Upper lobe of left lung (tissue), 4 donors: Measurements from ENCODE around the gene EIPR1.

Experiments used
- EP300 ChIP-seq, 4 donors: sonication (generic); formaldehyde crosslinking; IDR thresholded peaks; one replicate each; pipeline ENCODE4 v1.5.1; 2017; ENCODE audit warnings: antibody characterized with exemption in 4 of 4, control low read depth in 2 of 4
- POLR2A ChIP-seq, 4 donors: fragments of 450-650 bp; IDR thresholded peaks; one replicate each; pipeline ENCODE4 v1.5.1; 2016 to 2017; ENCODE audit warnings: antibody characterized with exemption in 4 of 4, mild to moderate bottlenecking in 2 of 4
- TF ChIP-seq, protein P1 (sequence below), 6 experiments: fragments of 450-650 bp in 4 of 6; fragments of 200-600 bp in 2 of 6; sonication (generic) in 2 of 6; IDR thresholded peaks; one replicate each; pipeline ENCODE4 v1.5.1; 2016 to 2019; ENCODE audit warnings: antibody characterized with exemption in 6 of 6

DNA sequence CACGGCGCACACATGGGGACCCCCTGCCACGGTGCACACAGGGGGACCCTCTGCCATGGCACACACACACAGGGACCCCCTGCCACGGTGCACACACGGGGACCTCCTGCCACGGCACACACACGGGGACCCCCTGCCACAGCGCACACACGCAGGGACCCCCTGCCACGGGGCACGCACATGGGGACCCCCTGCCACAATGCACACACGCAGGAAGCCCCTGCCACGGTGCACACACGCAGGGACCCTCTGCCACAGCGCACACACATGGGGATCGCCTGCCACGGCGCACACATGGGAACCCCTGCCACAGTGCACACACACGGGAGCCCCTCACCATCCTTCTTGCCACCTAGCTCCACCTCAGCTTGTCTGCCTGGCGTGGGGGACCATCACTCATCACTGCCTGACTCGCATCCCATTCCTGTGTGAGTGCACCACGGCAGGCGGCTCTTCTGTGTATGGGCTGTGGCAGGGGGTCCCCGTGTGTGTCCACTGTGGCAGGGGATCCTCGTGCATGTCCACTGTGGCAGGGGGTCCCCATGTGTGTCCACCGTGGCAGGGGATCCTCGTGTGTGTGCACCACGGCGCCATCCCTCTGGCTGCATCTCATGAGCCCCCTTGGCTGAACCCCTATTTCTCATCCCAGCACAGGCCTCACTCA lies 206.7 kb downstream of the EIPR1 start:
- TF ChIP-seq, protein P1, sequence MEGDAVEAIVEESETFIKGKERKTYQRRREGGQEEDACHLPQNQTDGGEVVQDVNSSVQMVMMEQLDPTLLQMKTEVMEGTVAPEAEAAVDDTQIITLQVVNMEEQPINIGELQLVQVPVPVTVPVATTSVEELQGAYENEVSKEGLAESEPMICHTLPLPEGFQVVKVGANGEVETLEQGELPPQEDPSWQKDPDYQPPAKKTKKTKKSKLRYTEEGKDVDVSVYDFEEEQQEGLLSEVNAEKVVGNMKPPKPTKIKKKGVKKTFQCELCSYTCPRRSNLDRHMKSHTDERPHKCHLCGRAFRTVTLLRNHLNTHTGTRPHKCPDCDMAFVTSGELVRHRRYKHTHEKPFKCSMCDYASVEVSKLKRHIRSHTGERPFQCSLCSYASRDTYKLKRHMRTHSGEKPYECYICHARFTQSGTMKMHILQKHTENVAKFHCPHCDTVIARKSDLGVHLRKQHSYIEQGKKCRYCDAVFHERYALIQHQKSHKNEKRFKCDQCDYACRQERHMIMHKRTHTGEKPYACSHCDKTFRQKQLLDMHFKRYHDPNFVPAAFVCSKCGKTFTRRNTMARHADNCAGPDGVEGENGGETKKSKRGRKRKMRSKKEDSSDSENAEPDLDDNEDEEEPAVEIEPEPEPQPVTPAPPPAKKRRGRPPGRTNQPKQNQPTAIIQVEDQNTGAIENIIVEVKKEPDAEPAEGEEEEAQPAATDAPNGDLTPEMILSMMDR (IDR thresholded peaks at IDR 0.05) = no peak
- no peak for TF ChIP-seq POLR2A (IDR thresholded peaks at IDR 0.05)
- no peak for TF ChIP-seq EP300 (IDR thresholded peaks at IDR 0.05)
